ENCODE data around the gene PPP1R2. TPM values are rescaled to one million over a fixed set of nuclear protein-coding genes. Genes with fewer than 3 reads are reported as not detected.

The PPP1R2 gene
- total and polyA plus RNA-seq, 2 of the 13 experiments (the other 11 are each of a cell fraction or from before 2014, with no cell fraction given): 36.5 to 86.5 TPM

- Histone ChIP-seq H3K36me3 (replicated peaks in 1 of 2; ENCODE audit: control insufficient read depth in 1 of 2, insufficient read depth in 2 of 2, low read length in 2 of 2) (peaks cover 1 to 13% of the 10 kb centered on the region in 2 experiments; a peak in 4 of 5 replicates), H3K27ac (ENCODE audit: extremely low read length, insufficient read depth, low read length) (no peak overlapping the region), H3K9ac (ENCODE audit: insufficient read depth, low read depth, low read length) (no peak overlapping the region), H2AFZ (ENCODE audit: low read length) (no peak overlapping the region), H4K20me1 (ENCODE audit: insufficient read depth, low read length) (peaks cover 21% of the 10 kb centered on the region), H3K4me3 (replicated peaks in 1 of 3; ENCODE audit: insufficient read depth in 1 of 3, low read depth in 2 of 3, low read length in 3 of 3) (no peak overlapping the region), H3K4me1 (ENCODE audit: insufficient read depth, low read length) (peaks cover 2% of the 10 kb centered on the region), H3K27me3 (ENCODE audit: control insufficient read depth in 1 of 2, insufficient read depth in 2 of 2, low read length in 2 of 2) (no peaks in the 10 kb centered on the region), H3K4me2 (ENCODE audit: low read depth, low read length) (no peak overlapping the region), H3K9me3 (ENCODE audit: low read length) (no peaks in the 10 kb centered on the region), H3K79me2 (ENCODE audit: insufficient read depth, low read length) (peaks cover 75% of the 10 kb centered on the region)
- TF ChIP-seq SOX5 (CRISPR knock-in tag; IDR thresholded peaks at IDR 0.05; ENCODE audit: borderline replicate concordance): no peak
- ATAC-seq: no peak
- in situ Hi-C loops (cut with HindIII; ENCODE audit: extremely low pct_ligation_motif_present, low pct_unique_long_range_greater_than_20kb): no loop called here
- no peak for DNase-seq (ENCODE audit: low spot score)
- WGBS (ENCODE audit: low lambda C conversion rate): 93% methylated on average over 7 of the region's 7 CpGs
- ChIA-PET CTCF (ENCODE audit: low intra/inter-chr PET ratio, low total read pairs) (no interaction called here), POLR2A (interaction anchor here (3.3 kb wide), 1 partner anchor 10 kb away, joined by 9 read pairs; the partner anchor contains the start of gene PPP1R2)
- intact Hi-C loops (cut with micrococcal nuclease; ENCODE audit: unreplicated experiment): no loop called here
- no peak for FAIRE-seq
- no TSS peak for BruUV-seq (replicated peaks)
Observed at GRCh38 chr3:195532834-195533233, 10.3 kb downstream of the PPP1R2 start.

GRCh38 chr3:195532345-195532744, 10.8 kb downstream of the PPP1R2 start:
- no peak overlapping the region for H2AFZ ChIP-seq (ENCODE audit: low read length)
- TF ChIP-seq ETS1 (CRISPR knock-in tag; IDR thresholded peaks at IDR 0.05): no peak
- no peak for TF ChIP-seq ZMAT3 (CRISPR knock-in tag; conservative IDR thresholded peaks at IDR 0.05)
- no peak for TF ChIP-seq ZNF609 (CRISPR knock-in tag; IDR thresholded peaks at IDR 0.05; ENCODE audit: borderline replicate concordance)
- no peak for TF ChIP-seq ZNF24 (IDR thresholded peaks at IDR 0.05)
- no peak for TF ChIP-seq ZFP91 (CRISPR knock-in tag; IDR thresholded peaks at IDR 0.05; ENCODE audit: borderline replicate concordance)
- TF ChIP-seq TEF (CRISPR knock-in tag; IDR thresholded peaks at IDR 0.05): no peak
- TF ChIP-seq ZNF724P (CRISPR knock-in tag; IDR thresholded peaks at IDR 0.05; ENCODE audit: borderline replicate concordance): no peak
- TF ChIP-seq HNRNPK (IDR thresholded peaks at IDR 0.05; ENCODE audit: low read depth, low read length, poor library complexity, severe bottlenecking): no peak

More at GRCh38 chr3:195532345-195532744, 10.8 kb downstream of the PPP1R2 start:
- H3K9ac ChIP-seq (ENCODE audit: insufficient read depth, low read depth, low read length): no peak overlapping the region
- intact Hi-C loops (cut with micrococcal nuclease; ENCODE audit: unreplicated experiment) (no loop called here), in situ Hi-C loops (cut with HindIII; ENCODE audit: extremely low pct_ligation_motif_present, low pct_unique_long_range_greater_than_20kb) (no loop called here)
- no peak overlapping the region for H3K4me3 ChIP-seq (replicated peaks in 1 of 3; ENCODE audit: insufficient read depth in 1 of 3, low read depth in 2 of 3, low read length in 3 of 3)
- no peaks in the 10 kb centered on the region for H3K4me1 ChIP-seq (ENCODE audit: insufficient read depth, low read length)
- H3K79me2 ChIP-seq (ENCODE audit: insufficient read depth, low read length): peaks cover 70% of the 10 kb centered on the region
- H3K4me2 ChIP-seq (ENCODE audit: low read depth, low read length): no peak overlapping the region
- peaks cover 20% of the 10 kb centered on the region for H4K20me1 ChIP-seq (ENCODE audit: insufficient read depth, low read length)
- BruUV-seq (replicated peaks): no TSS peak
- 89% methylated on average over 3 of the region's 3 CpGs for WGBS (ENCODE audit: low lambda C conversion rate)
- ATAC-seq (no peak), FAIRE-seq (no peak), DNase-seq (ENCODE audit: low spot score) (no peak)
- H3K36me3 ChIP-seq (replicated peaks in 1 of 2; ENCODE audit: control insufficient read depth in 1 of 2, insufficient read depth in 2 of 2, low read length in 2 of 2): peaks cover 2 to 13% of the 10 kb centered on the region in 2 experiments; a peak in 4 of 5 replicates
- ChIA-PET CTCF (ENCODE audit: low intra/inter-chr PET ratio, low total read pairs) (no interaction called here), POLR2A (interaction anchor here (3.3 kb wide), 1 partner anchor 10 kb away, joined by 9 read pairs; the partner anchor contains the start of gene PPP1R2)
- no peak overlapping the region for H3K27ac ChIP-seq (ENCODE audit: extremely low read length, insufficient read depth, low read length)
- H3K9me3 ChIP-seq (ENCODE audit: low read length): no peaks in the 10 kb centered on the region
- no peaks in the 10 kb centered on the region for H3K27me3 ChIP-seq (ENCODE audit: control insufficient read depth in 1 of 2, insufficient read depth in 2 of 2, low read length in 2 of 2)
